ENCODE measurements around the gene SLC1A3.

DNA sequence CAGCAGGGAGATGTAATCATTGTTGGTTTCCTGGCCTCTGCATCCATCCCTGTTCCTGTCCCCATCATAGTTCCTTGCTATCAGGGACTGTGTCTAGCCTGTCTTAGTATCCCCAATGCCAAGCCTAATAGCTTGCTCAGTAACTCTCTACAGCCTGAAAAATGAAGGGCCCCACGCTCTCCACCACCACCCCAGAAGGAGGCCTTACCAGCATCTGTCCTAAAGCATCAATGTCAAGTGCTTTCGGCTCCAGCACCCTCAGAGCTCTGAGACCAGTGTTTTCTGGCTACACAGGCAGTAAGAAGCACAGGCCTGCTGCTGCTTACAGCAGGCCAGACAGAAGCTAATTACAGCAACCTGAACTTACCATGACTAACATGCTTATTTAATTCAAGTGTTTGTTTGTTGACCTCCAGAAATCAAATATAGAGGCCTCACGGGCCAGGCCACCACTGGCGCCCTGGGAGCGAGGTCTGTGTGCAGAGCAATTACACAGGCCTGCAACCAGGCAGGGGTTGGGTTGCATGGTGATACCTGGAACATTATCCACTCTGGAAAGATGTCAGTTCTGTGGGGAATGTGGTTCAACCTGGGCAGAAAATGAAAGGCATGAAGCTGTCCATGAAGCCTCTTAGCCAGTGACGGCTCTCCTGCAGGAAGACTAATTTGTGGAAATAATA lies 124.3 kb downstream of the SLC1A3 start:
- TF ChIP-seq POLR2A (IDR thresholded peaks at IDR 0.05): no peak
- TF ChIP-seq, protein P1, sequence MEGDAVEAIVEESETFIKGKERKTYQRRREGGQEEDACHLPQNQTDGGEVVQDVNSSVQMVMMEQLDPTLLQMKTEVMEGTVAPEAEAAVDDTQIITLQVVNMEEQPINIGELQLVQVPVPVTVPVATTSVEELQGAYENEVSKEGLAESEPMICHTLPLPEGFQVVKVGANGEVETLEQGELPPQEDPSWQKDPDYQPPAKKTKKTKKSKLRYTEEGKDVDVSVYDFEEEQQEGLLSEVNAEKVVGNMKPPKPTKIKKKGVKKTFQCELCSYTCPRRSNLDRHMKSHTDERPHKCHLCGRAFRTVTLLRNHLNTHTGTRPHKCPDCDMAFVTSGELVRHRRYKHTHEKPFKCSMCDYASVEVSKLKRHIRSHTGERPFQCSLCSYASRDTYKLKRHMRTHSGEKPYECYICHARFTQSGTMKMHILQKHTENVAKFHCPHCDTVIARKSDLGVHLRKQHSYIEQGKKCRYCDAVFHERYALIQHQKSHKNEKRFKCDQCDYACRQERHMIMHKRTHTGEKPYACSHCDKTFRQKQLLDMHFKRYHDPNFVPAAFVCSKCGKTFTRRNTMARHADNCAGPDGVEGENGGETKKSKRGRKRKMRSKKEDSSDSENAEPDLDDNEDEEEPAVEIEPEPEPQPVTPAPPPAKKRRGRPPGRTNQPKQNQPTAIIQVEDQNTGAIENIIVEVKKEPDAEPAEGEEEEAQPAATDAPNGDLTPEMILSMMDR (IDR thresholded peaks at IDR 0.05): no peak

Measured in thyroid gland (tissue), 4 donors.